ENCODE results near the gene CHERP. TPM values are rescaled to one million over a fixed set of nuclear protein-coding genes. Genes with fewer than 3 reads are reported as not detected.

CHERP gene
- total RNA-seq, 1 experiment from 2014 or later = 52.9 TPM

DNA sequence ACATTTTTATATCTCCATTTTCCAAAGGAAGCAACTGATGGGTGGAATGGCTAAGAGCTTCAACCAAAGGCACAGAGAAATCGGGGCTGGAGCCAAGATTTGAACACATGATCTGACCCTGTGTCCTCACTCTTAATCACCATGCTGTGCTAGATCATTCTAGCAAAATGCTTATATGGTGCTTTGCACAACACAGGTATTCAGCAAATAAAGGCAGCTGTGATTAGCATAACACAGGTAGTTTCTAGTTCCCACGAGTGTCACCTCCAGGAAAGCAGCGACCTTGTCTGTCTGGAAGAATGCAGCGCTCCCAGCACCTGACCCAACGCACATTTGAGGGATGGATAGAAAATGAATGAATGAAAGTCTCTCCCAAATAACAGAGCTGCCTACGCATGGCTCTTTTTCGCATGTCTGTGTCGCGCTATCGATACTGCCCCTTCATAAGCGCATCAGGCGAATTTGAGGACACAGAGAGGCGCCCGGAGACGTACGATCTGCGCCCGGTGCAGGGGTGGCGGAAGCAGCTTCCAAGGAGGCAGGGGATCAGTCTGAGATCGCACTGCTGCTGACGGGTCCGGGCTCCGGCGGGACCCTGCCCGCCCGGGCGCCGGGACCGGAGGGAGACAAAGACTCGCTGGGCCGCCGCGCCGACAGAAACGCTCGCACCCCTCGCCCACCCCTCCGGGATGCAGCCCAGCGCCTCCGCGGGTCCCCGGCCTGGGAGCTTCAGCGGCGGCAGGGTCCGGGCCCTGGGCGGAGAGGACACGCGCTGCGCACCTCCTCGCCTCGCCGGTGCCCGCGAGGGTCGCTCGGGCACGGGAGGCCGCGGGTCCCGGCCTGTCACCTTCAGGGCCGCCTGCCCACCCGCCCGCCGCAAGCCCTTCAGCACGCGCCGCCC is 71.1 kb downstream of the CHERP start:
- peaks cover 29% of the 10 kb centered on the region for H4K20me1 ChIP-seq (ENCODE audit: insufficient read depth)
- ChIA-PET CTCF (interaction anchor here (1.0 kb wide), 1 partner anchor 29 kb away, joined by 3 read pairs; no protein-coding TSS in a partner anchor), POLR2A (ENCODE audit: unreplicated experiment) (interaction anchor here (0.6 to 0.7 kb wide), 2 partner anchors 845 to 1245 kb away, joined by 4 to 5 read pairs; no protein-coding TSS in a partner anchor)
- H3K4me3 ChIP-seq = peak overlapping the region; percentile 93
- no peaks in the 10 kb centered on the region for H3K9me2 ChIP-seq (ENCODE audit: insufficient read depth)
- DNase-seq = peak; percentile 18 to 60
- H3K4me1 ChIP-seq (replicated peaks; ENCODE audit: insufficient read depth) = peaks cover 23% of the 10 kb centered on the region
- H3K9me3 ChIP-seq (ENCODE audit: insufficient read depth, low read depth) = no peaks in the 10 kb centered on the region
- H3K27me3 ChIP-seq (ENCODE audit: insufficient read depth, low read depth) = no peaks in the 10 kb centered on the region
- peak overlapping the region; percentile 92 for H3K4me2 ChIP-seq
- H3K79me2 ChIP-seq (ENCODE audit: low read depth) = peaks cover 53% of the 10 kb centered on the region
- H3K27ac ChIP-seq = peak overlapping the region; percentile 15
- no peaks in the 10 kb centered on the region for H3K36me3 ChIP-seq (ENCODE audit: low read depth)
- BruUV-seq (replicated peaks) = no TSS peak
- intact Hi-C loops (cut with micrococcal nuclease; ENCODE audit: unreplicated experiment) = no loop called here
- H3F3A ChIP-seq (ENCODE audit: insufficient read depth, low read depth) = 0 out of 2 replicates have a peak, but pooled peaks cover under 1% of the 10 kb centered on the region
- H2AFZ ChIP-seq = peak overlapping the region; percentile 76
- TF ChIP-seq, protein P1, sequence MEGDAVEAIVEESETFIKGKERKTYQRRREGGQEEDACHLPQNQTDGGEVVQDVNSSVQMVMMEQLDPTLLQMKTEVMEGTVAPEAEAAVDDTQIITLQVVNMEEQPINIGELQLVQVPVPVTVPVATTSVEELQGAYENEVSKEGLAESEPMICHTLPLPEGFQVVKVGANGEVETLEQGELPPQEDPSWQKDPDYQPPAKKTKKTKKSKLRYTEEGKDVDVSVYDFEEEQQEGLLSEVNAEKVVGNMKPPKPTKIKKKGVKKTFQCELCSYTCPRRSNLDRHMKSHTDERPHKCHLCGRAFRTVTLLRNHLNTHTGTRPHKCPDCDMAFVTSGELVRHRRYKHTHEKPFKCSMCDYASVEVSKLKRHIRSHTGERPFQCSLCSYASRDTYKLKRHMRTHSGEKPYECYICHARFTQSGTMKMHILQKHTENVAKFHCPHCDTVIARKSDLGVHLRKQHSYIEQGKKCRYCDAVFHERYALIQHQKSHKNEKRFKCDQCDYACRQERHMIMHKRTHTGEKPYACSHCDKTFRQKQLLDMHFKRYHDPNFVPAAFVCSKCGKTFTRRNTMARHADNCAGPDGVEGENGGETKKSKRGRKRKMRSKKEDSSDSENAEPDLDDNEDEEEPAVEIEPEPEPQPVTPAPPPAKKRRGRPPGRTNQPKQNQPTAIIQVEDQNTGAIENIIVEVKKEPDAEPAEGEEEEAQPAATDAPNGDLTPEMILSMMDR (conservative IDR thresholded peaks at IDR 0.05) = no peak
- TF ChIP-seq EZH2 (IDR thresholded peaks at IDR 0.05; ENCODE audit: low read depth) = no peak

DNA sequence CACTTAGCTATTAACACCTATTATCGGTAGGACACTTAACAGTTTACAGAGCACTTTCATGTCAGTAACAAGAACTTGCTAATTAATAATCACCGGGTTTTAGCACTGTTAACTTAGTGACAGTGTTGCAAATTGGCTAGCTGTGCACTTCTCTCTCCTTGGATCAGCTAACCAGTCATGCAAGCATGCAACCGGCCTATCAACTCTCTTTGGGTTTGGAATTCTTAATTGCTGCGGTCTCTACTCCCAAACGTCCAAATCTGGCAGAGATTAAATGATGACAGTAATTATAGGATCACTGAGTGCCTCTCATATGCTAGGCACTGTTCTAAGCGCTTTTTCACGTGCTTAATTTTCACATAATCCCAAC is 71.7 kb downstream of the CHERP start:
- H3K4me1 ChIP-seq (replicated peaks; ENCODE audit: insufficient read depth) = peaks cover 23% of the 10 kb centered on the region
- peak; percentile 6 to 48 for DNase-seq
- peaks cover 60% of the 10 kb centered on the region for H3K79me2 ChIP-seq (ENCODE audit: low read depth)
- CTCF ChIA-PET = interaction anchor here (1.0 kb wide), 1 partner anchor 28 kb away, joined by 3 read pairs; no protein-coding TSS in a partner anchor
- no peak overlapping the region for H2AFZ ChIP-seq
- peak overlapping the region; percentile 93 for H3K4me3 ChIP-seq
- POLR2A ChIA-PET (ENCODE audit: unreplicated experiment) = interaction anchor here (0.6 to 0.7 kb wide), 2 partner anchors 844 to 1244 kb away, joined by 4 to 5 read pairs; no protein-coding TSS in a partner anchor
- BruUV-seq (replicated peaks) = no TSS peak
- H3K9me3 ChIP-seq (ENCODE audit: insufficient read depth, low read depth) = no peaks in the 10 kb centered on the region
- no peaks in the 10 kb centered on the region for H3K27me3 ChIP-seq (ENCODE audit: insufficient read depth, low read depth)
- H3K27ac ChIP-seq = peak overlapping the region; percentile 15
- intact Hi-C loops (cut with micrococcal nuclease; ENCODE audit: unreplicated experiment) = no loop called here
- H3K36me3 ChIP-seq (ENCODE audit: low read depth) = 0 out of 2 replicates have a peak, but pooled peaks cover under 1% of the 10 kb centered on the region
- peak overlapping the region; percentile 92 for H3K4me2 ChIP-seq
- no peak for TF ChIP-seq EZH2 (IDR thresholded peaks at IDR 0.05; ENCODE audit: low read depth)
- TF ChIP-seq, protein P1 (conservative IDR thresholded peaks at IDR 0.05) = no peak
- peaks cover 35% of the 10 kb centered on the region for H4K20me1 ChIP-seq (ENCODE audit: insufficient read depth)
- no peaks in the 10 kb centered on the region for H3K9me2 ChIP-seq (ENCODE audit: insufficient read depth)
- H3F3A ChIP-seq (ENCODE audit: insufficient read depth, low read depth) = peaks cover 4% of the 10 kb centered on the region; the same call in 1 of the 2 replicates

Other genes with a start within 250 kb of the CHERP start
- 1.6 and 2.0 TPM in 2 replicates for gene KLF2, start 217.6 kb downstream of the CHERP start, total RNA-seq (2021)
- 40.9 and 49.0 TPM in 2 replicates for gene EPS15L1, start 70.5 kb downstream of the CHERP start, total RNA-seq (2021)
- gene CALR3, start 46.3 kb downstream of the CHERP start, total RNA-seq (2021) = not detected in 2 replicates
- 5.0 and 6.7 TPM in 2 replicates for gene C19orf44, start 46.0 kb downstream of the CHERP start, total RNA-seq (2021)
- gene SLC35E1, start 30.0 kb upstream of the CHERP start, total RNA-seq (2021) = 61.0 and 65.3 TPM in 2 replicates
- 11.9 and 13.0 TPM in 2 replicates for gene MED26, start 85.8 kb upstream of the CHERP start, total RNA-seq (2021)
- 69.7 and 72.9 TPM in 2 replicates for gene SMIM7, start 117.7 kb upstream of the CHERP start, total RNA-seq (2021)
- 14.2 and 16.0 TPM in 2 replicates for gene TMEM38A, start 118.7 kb upstream of the CHERP start, total RNA-seq (2021)
- 3.0 and 5.0 TPM in 2 replicates for gene NWD1, start 177.4 kb upstream of the CHERP start, total RNA-seq (2021)

All from PC-9 (cell line).